ENCODE data around the gene CACNA2D3.

The CACNA2D3 gene

DNA sequence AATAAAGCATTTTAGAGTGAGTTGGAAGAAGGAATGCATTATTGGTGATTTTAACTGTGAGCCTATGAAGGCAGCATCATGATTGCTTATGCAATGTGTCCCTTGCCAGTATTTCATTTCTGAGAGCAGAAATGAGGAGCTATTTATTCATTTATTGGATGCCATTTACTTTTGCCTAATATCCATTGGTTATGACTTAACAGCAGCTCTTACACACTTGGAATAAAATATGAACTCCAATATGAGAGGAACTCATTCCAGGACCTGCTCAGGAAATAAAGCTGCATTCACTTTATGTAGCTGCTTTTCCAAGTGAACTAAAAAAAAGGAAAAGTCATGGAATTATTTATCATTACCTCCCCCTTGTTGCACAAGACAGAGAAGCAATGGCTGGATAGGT, 525.4 kb downstream of the CACNA2D3 start:
- DNase-seq: no peak

DNA sequence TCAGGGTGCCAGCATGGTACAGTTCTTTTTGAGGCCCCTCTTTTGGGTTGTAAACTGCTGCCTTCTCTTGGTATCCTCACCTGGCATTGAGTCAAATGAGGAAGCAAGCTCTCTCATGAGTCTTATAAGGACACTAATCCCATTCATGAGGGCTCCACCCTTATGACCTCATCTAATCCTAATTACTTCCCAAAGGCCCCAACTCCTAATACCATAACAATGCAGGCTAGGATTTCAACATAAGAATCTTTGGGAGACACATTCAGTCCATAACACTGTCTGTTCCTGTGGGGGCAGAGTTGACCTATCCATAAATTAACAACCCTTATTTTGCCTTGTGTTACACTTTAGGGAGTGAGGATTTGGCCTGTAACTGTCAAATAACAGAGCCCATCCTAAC, 527.2 kb downstream of the CACNA2D3 start:
- DNase-seq: no peak

DNA sequence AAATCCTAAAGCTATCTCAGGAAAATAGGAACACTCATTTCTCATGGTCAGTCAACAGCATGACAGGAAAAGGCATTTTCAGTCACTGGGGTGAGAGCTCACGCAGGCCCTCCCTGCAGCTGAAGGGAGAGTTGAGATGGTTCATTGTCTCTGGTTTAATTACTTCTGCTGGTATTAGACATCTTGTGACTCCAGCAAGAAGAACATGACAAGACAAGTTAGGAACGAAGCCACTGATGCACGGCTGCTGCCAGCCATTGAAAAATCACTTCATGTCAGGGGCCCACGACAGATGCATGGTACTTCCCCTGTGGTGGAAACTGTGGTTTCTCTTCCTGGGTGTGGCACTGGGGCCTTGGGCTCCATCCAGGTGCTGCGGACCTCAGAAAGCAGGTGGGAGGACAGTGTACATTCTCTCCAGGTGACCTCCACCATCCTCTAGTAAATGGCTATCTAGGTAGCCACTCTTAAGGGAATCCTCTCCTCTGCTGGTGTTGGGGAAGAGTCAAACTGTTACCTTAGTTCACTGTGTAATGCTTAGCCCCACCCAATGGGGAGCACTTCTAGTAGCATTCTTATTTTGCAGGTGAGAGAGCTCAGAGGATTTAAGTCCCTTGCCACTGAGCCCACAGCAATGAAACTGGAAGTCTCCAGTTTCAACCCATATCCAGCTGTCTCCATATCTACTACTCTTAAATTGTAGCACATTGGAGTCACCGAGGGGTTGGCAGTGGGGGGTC, 531.3 kb downstream of the CACNA2D3 start:
- DNase-seq: no peak

DNA sequence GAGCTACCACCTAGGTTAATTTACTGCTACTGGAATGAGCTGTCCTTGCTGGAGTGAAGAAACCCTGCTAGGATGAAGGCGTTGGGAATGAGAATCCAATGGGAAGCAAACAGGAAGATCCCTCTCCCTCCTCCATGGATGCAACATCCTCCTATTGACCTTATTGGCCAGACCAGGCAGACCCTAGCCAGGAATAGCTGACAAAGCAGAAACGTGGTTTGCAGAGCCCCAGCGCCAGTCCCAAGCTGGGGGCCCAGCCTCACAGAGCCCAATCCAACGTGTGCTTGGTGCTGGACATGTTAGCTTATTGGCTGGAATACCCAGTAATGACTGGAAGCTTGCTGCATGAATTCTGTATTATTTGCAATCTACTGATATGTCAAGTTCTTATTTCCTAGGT, 532.4 kb downstream of the CACNA2D3 start:
- DNase-seq: no peak

DNA sequence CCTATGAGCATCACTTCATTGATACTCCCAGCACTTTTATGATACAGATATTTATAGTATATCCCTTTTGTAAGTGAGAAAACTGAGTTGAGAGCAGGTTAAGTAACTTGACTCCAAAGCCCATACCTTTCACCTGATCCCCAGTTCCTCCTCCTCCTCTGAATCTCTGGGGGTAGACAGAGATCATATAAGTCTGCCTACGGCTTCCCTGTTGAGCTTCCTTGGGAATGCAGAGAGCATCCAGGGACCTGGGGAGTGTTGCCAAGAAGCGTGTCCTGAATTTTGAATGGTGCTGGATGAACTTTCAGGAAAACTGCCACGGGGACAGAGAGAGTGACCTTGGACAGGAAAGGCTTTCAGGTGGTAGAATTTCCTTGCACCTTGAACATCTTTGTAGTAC, 537.0 kb downstream of the CACNA2D3 start:
- no peak for DNase-seq

DNA sequence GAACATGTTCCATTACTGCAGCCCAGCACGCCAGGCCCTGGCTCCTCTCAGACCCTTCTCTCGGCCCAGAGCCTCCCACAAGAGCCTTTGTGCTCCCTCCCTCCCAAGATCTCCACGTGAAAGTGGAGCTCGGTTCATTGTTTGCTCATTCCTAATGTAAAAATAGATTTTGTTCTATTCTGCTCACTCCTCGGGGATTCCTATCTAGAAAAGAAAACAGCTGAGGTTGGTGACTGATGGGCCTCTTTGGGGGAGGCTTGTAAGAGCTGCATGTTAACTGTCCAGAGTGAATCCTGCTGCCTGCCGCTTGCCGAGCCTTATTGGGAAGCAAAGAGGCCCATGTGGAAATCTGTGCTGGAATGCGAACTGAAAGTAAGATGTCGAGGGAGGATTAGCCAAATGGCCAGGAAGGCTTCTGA, 538.4 kb downstream of the CACNA2D3 start:
- no peak for DNase-seq

DNA sequence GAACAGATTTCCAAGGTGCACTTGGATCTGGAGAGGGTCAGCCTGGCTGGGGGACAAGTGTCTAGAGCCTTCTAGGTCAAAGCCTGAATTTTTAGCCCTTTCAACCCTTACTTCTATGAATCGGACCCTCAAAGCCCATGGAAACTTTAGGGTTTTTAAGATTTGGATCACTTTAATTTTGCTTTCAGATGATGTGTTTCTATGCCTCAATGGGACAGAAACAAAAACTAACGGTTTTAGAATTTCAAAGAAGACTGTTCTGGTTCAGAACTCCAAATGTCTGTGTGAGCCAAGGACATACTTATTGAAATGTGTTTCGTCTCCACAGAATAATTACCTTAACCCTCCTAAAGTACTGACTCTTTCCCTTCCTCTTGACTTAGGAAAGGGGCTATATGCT, 538.8 kb downstream of the CACNA2D3 start:
- no peak for DNase-seq

DNA sequence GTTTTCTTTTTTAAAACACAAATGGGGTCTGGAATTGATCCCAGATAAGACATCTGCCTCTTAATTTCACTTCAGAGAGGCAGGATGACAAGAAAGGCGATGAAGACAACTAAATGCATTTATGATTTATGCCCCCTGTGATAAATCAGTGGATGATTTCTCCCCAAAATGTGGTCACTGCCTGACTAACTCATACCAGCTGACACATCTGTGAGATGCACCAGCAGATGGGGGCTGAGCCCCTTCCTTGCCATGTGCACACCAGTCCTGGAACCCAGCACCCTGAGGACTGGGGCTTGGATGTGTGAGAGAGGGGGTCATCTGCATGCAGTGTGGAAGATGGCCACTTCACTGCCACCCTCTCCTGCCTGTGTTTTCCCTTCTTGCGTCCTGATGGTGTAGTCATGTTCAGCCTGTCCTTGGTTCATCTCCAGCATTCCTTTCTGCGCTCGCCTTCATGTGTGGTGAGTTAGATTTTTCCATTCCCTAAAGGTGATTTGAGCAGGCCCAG, 541.2 kb downstream of the CACNA2D3 start:
- no peak for DNase-seq

DNA sequence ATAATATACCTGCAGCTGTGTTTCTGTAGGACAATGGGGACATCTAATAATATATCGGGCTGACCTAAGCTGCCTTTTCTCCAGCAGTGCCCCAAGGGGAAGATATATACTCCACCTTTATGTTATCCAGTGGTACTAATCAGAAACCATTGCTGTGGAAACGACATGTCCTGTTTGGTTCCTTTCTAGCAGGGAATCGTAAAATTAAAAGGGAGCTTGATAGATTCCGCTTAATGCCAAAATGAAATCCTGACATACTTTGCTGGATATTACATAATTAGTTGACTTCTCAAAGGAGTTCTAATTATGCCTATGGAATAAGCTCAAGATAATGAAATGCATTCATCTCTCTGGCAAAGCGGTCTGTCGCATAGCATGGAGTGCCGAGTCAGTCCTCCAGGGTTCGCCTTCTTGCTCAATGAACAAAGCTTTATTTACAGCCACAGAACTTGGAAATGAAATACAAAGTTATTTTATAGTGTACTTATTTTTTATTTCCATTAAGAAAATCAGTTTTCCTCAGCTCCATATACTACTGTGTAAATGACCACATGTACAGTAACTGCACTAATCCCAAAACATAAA, 542.8 kb downstream of the CACNA2D3 start:
- DNase-seq: no peak

DNA sequence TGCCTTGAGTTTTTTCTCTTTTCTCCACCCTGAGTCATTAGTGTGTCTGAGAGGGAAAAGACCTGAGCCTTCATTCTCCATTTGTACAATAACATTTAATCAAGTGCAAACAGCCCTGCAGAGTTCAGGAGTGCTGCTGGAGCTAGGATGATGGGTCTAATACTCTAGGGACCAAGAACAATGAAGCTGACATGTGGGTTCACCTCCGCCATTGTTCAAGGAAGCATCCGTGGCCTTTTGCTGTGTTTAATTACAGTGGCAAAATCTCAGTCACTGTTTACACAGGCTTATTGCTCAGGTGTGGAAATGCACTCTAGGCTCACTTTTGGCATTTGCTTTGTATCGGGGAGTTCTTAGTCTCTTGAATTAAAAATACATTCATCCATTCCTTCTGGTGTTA, 545.9 kb downstream of the CACNA2D3 start:
- no peak for DNase-seq

DNA sequence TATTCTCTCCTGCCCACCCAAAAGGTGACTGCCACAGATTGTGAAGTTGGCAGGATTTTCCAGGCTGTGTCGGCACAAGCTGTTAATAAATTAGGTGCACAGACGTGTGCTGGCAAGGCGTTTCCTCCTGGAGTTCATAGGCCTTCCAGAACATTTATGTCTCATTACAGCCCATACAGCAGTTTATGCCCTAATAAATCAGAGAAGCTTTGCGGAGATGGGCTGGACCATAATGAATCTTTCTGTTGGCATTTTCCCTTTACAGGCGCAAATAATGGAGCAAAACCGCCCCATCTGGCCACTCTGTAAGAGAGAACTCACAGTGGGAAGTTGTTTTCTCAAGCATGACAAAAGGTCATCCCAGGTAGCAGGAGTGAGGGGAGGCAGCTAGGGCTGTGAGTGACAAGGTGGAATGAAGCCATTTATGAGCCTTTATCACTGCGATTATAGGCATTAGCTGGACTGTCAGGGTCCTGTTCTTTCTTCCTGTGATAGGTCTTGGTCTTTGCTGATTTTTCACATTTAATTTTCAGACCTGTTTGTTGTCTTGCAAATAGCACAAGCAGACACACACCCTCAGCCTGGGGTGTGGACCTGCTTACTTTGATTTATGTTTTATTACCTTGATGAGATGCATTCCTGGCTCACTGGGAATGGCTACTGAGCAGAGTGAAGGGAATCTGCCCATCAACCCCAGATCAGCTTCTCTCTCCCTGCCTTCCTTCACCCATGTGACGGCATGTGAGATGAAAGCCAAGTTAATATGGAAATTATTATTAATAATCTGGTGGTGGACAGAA, 548.0 kb downstream of the CACNA2D3 start:
- DNase-seq: no peak

DNA sequence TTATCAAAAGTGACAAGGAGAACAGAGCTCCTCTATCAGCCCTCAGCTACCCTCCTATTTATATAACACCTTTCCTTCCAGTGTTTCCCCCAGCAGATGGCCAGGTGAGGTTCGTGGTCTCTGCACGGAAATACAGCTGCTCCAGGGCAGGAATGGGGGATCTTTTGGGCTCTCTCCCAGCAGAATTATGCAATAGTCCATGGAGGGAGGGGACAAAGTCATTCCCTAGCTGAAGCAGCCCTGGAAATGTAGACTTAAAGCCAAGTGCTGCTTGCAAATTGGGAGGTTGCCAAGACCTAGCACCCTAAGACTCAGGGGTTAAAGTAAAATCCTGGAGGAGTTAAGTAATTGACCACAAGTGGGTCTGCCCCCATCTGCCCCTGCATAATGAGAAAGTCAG, 549.2 kb downstream of the CACNA2D3 start:
- DNase-seq: no peak

DNA sequence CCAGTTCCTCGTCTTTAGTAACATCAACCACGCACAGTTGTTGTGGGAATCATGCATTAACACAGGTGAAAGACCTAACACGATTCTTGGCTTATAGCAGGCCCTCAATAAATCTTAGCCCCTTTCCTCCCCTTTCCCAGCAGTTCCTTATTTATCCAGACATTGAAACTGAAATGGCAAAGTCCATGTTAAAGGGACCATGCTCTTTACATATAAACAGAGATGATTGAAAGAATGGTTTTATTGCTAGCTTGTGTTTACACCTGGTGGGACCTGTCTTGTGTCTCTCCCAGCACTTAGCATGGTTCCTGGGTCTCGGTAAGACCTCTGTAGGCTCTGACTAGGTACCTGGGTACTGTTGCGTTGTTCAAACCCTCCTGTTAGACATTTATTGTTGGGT, 553.7 kb downstream of the CACNA2D3 start:
- no peak for DNase-seq

DNA sequence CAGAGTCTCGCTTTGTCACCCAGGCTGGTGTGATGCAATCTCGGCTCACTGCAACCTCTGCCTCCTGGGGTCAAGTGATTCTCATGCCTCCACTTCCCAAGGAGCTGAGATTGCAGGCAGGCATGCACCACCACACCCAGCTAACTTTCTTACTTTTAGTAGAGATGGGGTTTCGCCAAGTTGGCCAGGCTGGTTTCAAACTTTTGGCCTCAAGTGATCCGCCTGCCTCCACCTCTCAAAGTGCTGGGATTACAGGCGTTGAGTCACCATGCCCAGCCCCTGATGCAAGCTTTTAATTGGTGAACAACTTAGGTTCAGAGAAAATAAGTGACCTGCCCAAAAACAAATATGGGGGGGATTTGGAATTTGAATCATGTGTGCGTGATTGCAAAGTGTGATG, 559.4 kb downstream of the CACNA2D3 start:
- DNase-seq: no peak

DNA sequence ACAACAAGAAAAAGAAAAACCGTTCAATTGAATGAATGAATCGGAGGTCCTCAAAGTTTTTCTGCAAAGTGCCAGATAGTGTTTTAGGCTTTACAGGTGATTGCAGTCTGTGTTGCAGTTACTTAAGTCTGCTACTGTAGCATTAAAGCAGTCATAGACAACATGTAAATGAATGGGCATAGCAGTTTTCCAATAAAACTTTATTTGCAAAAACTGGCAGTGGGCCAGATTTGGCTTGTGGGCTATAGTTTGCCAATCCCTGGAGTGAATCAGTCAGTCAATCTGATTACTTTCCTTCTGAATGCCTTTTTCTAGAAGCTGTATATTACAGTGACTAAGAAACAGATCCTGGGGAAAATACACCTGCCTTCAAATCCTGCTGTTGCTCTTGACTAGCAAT, 562.9 kb downstream of the CACNA2D3 start:
- no peak for DNase-seq

DNA sequence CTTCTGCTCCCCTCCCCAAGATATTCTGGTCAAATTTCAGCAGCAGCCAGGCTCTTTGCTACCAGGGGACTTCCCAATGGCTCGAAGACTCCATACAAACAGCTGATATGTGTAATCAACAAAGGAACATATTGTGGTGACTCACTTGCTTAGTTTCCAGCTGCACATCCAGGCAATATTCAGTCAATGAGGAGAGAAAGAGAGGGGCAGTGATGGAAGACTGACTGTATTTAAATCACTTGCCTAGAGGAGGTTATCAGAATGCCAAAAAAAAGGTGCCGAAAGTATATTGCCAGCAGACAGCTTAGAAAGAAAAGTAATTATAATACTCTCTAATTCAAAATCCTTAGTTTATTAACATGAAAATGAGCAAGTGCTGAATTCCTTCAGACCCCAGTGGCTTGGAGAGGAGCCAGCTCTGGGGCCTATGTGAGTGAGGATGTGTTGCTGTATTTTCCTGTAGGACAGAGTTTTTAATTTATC, 569.0 kb downstream of the CACNA2D3 start:
- no peak for DNase-seq

DNA sequence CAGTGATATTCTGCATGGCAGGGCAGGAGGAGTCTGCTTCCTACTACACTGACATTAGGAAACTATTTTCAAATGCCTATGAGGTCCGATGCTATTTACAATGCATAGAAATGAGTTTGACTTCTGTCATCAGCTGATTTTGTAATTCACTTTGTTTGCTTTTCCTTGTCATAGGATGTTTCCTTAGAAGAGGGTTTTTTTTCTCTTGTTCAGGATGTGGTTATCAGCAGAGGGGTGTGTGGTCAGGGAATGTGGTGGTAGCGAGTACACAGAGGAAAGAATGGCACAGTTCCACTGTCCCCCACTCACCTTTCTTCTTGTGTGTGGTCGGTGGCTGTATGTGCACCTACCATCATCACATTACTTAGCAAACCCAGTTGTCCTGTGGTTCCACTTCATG, 574.0 kb downstream of the CACNA2D3 start:
- DNase-seq: no peak

DNA sequence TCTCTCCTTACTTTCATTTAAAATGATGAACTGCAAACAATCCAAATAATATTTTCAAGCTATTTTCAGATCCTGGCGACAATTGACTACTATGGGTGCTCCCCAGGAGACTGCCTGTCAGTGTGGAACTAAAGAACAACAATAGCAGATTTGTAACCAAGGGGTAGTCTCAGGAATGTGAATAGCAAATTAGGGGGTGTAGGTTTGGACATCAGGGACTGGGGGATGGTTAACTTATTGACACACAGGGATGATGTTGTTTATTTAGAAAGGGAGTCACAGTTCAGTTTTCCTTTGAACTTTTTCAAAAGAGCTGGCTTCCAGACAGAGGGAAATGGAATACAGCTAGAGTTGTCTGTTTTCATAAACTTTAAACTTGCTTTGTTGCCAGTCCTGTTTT, 575.7 kb downstream of the CACNA2D3 start:
- DNase-seq: no peak

DNA sequence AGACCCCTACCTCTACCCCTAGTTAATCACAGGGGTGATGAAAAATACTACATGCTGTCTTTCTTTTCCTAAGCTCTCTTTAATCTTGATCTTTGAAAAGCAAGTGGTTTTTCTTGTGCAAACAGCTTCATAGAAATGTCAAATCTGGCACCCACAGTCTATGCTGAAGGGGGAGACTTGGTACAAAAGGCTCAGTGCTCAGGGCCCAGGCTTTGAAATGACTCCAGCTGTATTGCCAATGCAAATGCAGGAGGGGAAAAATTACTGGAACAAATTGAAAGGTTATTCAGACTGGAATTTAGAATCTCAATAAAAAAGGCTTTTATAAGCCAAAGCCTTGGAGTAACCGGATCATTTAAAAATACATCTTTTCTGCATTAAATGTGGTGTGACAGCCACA, 581.6 kb downstream of the CACNA2D3 start:
- DNase-seq: no peak

DNA sequence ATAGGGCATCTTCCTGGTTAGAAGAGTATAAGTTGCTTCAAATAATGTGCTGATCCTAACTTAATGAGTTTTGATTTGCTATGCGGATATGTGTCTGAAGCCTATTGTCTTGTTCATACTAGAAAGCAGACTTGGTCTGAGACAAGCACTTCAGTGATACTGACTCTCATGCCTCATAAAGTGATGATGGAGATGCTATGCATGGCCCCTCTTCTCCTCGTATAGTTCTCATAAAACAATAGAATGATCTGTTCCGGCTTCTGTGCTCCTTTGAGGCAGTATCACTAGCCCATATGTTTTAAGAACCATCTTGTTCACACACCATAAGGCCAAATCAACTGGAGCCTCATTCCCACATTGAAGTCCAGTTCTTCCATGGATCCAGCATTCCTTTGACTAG, 583.4 kb downstream of the CACNA2D3 start:
- DNase-seq: no peak

DNA sequence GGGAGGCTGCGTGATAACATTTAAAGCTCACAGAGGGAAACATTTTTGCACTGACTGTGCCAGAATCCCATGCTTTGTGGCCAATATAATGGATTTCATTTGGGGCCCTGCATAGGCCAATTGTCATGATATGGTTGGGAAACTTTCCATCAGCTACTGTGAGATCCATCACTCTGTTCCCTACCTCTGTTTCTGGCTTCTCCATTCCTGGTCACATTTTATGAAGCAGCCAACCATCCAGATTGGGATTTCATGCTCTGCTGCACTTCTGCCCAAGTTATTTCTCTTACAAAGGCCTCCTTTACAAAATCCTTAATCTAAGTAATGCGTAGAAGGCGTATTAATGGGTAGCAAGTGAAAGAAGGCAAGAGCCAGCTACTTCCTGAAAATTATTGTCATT, 584.4 kb downstream of the CACNA2D3 start:
- no peak for DNase-seq

DNA sequence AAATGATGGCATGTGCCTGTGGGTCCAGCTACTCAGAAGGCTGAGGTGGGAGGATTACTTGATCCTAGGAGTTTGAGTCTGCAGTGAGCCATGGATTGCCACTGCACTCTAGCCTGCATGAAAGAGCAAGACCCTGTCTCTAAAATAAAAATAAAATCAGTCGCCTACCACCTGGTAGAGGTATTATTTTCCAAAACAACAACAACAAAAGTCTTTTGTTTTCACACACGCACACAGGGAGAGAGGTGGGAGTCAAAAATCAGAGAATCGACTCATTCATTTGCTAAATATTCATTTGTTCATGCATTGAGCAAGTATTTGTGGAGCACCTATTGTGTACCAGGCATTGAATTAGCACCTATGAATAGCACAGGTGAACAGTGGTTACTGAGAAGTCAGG, 587.4 kb downstream of the CACNA2D3 start:
- no peak for DNase-seq

DNA sequence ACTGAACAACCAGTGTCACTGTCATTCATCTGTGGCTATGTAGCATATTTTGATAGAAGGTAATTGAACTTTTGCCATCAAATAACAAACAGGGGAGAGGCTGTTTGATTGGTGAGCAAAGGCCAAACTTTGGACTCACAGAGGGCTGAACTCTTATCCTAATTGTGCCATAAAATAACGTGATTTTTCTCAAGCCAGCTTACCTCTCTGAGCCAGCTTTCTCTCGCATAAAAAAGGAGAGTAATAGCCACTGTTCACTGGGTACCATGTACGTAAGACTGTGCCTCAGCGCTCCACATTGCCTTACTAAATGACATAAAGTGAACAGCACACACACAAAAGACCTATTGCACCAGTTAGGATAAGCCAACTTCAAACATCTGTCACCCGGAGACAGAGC, 588.6 kb downstream of the CACNA2D3 start:
- no peak for DNase-seq

DNA sequence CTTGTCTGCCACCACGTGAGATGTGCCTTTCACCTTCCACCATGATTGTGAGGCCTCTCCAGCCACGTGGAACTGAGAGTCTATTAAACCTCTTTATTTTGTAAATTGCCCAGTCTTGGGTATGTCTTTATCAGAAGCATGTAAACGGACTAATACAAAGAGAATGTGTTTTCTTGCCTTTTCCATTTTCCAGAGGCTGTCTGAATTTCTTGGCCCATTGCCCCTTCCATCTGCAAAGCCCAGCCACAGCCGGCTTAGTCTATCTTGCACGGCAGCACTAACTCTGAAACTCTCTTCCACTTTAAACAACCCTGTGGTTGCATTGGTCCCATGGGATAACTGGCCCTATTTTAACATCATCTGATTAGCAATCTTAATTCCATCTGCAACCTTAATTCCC, 590.2 kb downstream of the CACNA2D3 start:
- DNase-seq: no peak
